Lung (tissue), 12 donors: Measurements from ENCODE around the gene BMPER. TPM values are rescaled to one million over a fixed set of nuclear protein-coding genes. Genes with fewer than 3 reads are reported as not detected.

Experiments
- ATAC-seq: fragments of 200-7000 bp; cut with Tn5 transposase; one replicate; pipeline ENCODE4 v1.9.1; 2020; ENCODE audit warnings: moderate number of reproducible peaks; ENCODE audit not compliant: insufficient read depth, low FRiP score
- DNase-seq, 3 donors: peaks; one replicate each; pipeline ENCODE4 v3.0.0-alpha.2; 2013 to 2017
- H3K27ac ChIP-seq, 2 donors: one replicate each; pipeline ENCODE4 v1.5.1; 2013; ENCODE audit warnings: mild to moderate bottlenecking in 2 of 2, moderate library complexity in 2 of 2, control low read depth in 1 of 2, inconsistent platforms in 1 of 2, low read depth in 1 of 2, low read length in 1 of 2
- H3K27me3 ChIP-seq, 3 donors: one replicate each; pipeline ENCODE4 v1.5.1; 2013; ENCODE audit warnings: low read length in 2 of 3; ENCODE audit not compliant: control insufficient read depth in 3 of 3, insufficient read depth in 3 of 3
- H3K36me3 ChIP-seq, 4 donors: one replicate each; pipeline ENCODE4 v1.5.1; 2013; ENCODE audit warnings: low read length in 4 of 4, mild to moderate bottlenecking in 1 of 4, moderate library complexity in 1 of 4; ENCODE audit not compliant: control insufficient read depth in 4 of 4, insufficient read depth in 4 of 4
- H3K4me1 ChIP-seq, 5 donors: one replicate each; pipeline ENCODE4 v1.5.1; 2013; ENCODE audit warnings: low read length in 5 of 5, mild to moderate bottlenecking in 2 of 5, moderate library complexity in 1 of 5; ENCODE audit not compliant: control insufficient read depth in 5 of 5, insufficient read depth in 5 of 5
- H3K4me3 ChIP-seq: one replicate; pipeline ENCODE4 v1.5.1; 2013; ENCODE audit warnings: mild to moderate bottlenecking, control low read depth, moderate library complexity
- H3K9ac ChIP-seq, 2 donors: one replicate each; pipeline ENCODE4 v1.5.1; 2013; ENCODE audit warnings: low read length in 2 of 2, control low read depth in 1 of 2; ENCODE audit not compliant: insufficient read depth in 1 of 2
- H3K9me3 ChIP-seq, 4 donors: one replicate each; pipeline ENCODE4 v1.5.1; 2013; ENCODE audit warnings: low read length in 3 of 4, mild to moderate bottlenecking in 1 of 4, moderate library complexity in 1 of 4; ENCODE audit not compliant: control insufficient read depth in 4 of 4, insufficient read depth in 3 of 4
- CTCF ChIP-seq: IDR thresholded peaks from 2 replicates; pipeline ENCODE4 v1.5.1; 2012; ENCODE audit warnings: mild to moderate bottlenecking; ENCODE audit errors: control extremely low read depth, extremely low read depth
- WGBS, 2 donors: extraction: QIAGEN DNeasy Blood & Tissue Kit; methylation state at CpG; one replicate each; pipeline ENCODE4 v1.1.7; 2013; 5-methylcytosine and 5-hydroxymethylcytosine counted together
- polyA plus RNA-seq, 2 donors: library from polyadenylated mRNA; stranded (reverse); fragments of 200-250 nt; gene quantifications; one replicate each; pipeline ENCODE4 v1.2.1, GENCODE V29; 2013
- total RNA-seq, 2 donors: library from RNA; depleted of rRNA in 1 of 2; stranded (reverse); fragments of >200 nt in 1 of 2; gene quantifications; one replicate each; pipeline ENCODE4 v1.2.1, GENCODE V29; 2014 to 2021
- donor health status: control.
- donor health status: control.
- donor health status: Bipolar disorder and iron deficiency.
- donor health status: healthy.
- donor health status: DM: yes; HTN: yes; CAD: no.

BMPER gene
- total and polyA plus RNA-seq, 4 donors, result 3.7 to 51.0 (median 9.0) TPM

DNA sequence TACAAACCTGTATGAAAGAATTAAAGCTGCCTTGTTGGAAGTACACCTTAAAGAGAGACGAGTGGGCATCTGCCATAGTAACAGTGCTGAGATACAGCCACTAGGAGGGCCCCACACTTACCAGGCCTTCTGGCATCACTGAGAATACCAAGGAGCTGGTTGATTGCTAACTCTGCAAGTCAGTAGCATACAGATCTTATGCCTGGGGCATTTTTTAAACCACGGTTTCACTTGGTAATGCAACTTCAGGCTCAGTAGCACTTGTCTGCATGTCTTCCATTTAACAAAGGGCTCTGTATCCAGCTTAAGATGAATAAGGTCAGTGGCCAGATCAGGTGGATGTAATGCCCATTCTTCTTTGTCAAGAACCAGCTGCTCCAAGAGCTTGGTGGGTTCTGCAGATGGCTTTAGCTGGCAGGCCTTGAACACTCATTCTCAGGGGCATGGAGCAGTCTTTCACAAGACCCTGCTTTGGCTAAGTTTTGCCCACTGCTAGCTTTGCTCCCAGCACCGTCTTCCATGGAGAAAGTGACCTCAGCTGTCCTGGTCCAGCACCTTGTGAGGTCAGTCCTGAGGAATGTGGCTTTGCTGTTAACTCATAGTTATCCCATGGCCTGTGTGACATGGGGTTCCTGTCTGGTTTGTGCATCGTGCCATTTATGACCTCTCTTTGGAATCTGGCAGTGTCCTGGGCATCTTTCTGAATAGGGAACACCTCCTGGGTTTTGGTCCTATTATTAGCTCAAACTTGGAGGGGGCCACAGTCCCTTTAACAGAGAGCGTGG lies 68.1 kb downstream of the BMPER start:
- no peak for DNase-seq
- Histone ChIP-seq H3K4me3 (no peak overlapping the region), H3K4me1 (no peaks in the 10 kb centered on the region), H3K36me3 (peaks cover 0 to 44% (median 23%) of the 10 kb centered on the region in 4 donors), H3K27me3 (no peaks in the 10 kb centered on the region), H3K9me3 (no peaks in the 10 kb centered on the region), H3K27ac (no peak overlapping the region), H3K9ac (no peak overlapping the region)
- WGBS, 2 donors, result 75 to 76% methylated on average over 5 of the region's 5 CpGs
- TF ChIP-seq CTCF, result no peak
- ATAC-seq, result no peak

GRCh38 chr7:33979300-33979806 lies 74.0 kb downstream of the BMPER start:
- Histone ChIP-seq H3K36me3 (peaks cover 0 to 40% (median 15%) of the 10 kb centered on the region in 4 donors), H3K9ac (no peak overlapping the region)
- 75 to 76% methylated on average over 6 of the region's 6 CpGs for WGBS, 2 donors

GRCh38 chr7:33979807-33980355 lies 74.5 kb downstream of the BMPER start:
- H3K9ac ChIP-seq, result no peak overlapping the region
- peaks cover 0 to 35% (median 14%) of the 10 kb centered on the region in 4 donors for H3K36me3 ChIP-seq
- no peaks in the 10 kb centered on the region for H3K9me3 ChIP-seq
- WGBS, 2 donors, result 73 to 78% methylated on average over 8 of the region's 8 CpGs
- ATAC-seq (peak; percentile 23), DNase-seq (peak in 2 of 3 donors; percentile 51 to 65)
- no peak overlapping the region for H3K4me3 ChIP-seq
- TF ChIP-seq CTCF, result no peak
- H3K4me1 ChIP-seq, result peaks cover 0 to 23% (median 2%) of the 10 kb centered on the region in 5 donors
- no peaks in the 10 kb centered on the region for H3K27me3 ChIP-seq
- no peak overlapping the region for H3K27ac ChIP-seq

More at GRCh38 chr7:33979300-33979806, 74.0 kb downstream of the BMPER start:
- Histone ChIP-seq H3K4me1 (peaks cover 0 to 23% (median 2%) of the 10 kb centered on the region in 5 donors), H3K27me3 (no peaks in the 10 kb centered on the region), H3K4me3 (no peak overlapping the region), H3K27ac (no peak overlapping the region), H3K9me3 (no peaks in the 10 kb centered on the region)
- ATAC-seq (no peak), DNase-seq (no peak)
- no peak for TF ChIP-seq CTCF
